Adrenal gland (tissue), 5 donors: Measurements from ENCODE around the gene CCDC186.

Source experiments
- CTCF ChIP-seq, 6 experiments: fragments of 450-650 bp in 4 of 6; fragments of 200-600 bp in 2 of 6; sonication (generic) in 1 of 6; IDR thresholded peaks; 1 replicate in 5 of 6; 2 replicates in 1 of 6; pipeline versions ENCODE4 v1.5.1 to v1.8.0; 2016 to 2021; ENCODE audit warnings: antibody characterized with exemption in 6 of 6, mild to moderate bottlenecking in 2 of 6, moderate library complexity in 1 of 6
- POLR2A ChIP-seq, 2 donors: fragments of 450-650 bp; IDR thresholded peaks; one replicate each; pipeline ENCODE4 v1.6.1; 2017; ENCODE audit warnings: antibody characterized with exemption in 2 of 2, mild to moderate bottlenecking in 2 of 2, moderate library complexity in 1 of 2
- donor health status: DM: no; HTN: no; CAD: no.

- no peak for TF ChIP-seq CTCF (IDR thresholded peaks at IDR 0.05)
- TF ChIP-seq POLR2A (IDR thresholded peaks at IDR 0.05) = no peak
Observed at GRCh38 chr10:114095559-114096337, 78.3 kb downstream of the CCDC186 start.
